K562 (cell line): ENCODE results near the gene SFN. TPM values are rescaled to one million over a fixed set of nuclear protein-coding genes. Genes with fewer than 3 reads are reported as not detected.

Source experiments
- BHLHE40 ChIP-seq: IDR thresholded peaks from 2 replicates; pipeline ENCODE4 v1.6.1; 2011; ENCODE audit warnings: low read length, improper control_type of control experiment
- COPS2 ChIP-seq: fragments of 450-650 bp; conservative IDR thresholded peaks from 2 replicates; pipeline ENCODE4 v1.6.1; 2016; ENCODE audit warnings: mild to moderate bottlenecking, moderate library complexity
- GATA2 ChIP-seq: sonication (generic); formaldehyde crosslinking; IDR thresholded peaks from 2 replicates; pipeline ENCODE4 v1.4.0; 2020; ENCODE audit warnings: mild to moderate bottlenecking, missing genetic modification reagents
- MAFG ChIP-seq: fragments of 450-650 bp; conservative IDR thresholded peaks from 2 replicates; pipeline ENCODE4 v1.6.1; 2016; ENCODE audit warnings: missing genetic modification characterization, missing compliant biosample characterization
- POLR2A ChIP-seq: fragments of 450-650 bp; conservative IDR thresholded peaks from 2 replicates; pipeline ENCODE4 v1.6.1; 2016
- POLR2H ChIP-seq: IDR thresholded peaks from 2 replicates; pipeline ENCODE4 v1.6.1; 2016; ENCODE audit warnings: missing genetic modification characterization, low read depth, mild to moderate bottlenecking, control low read depth, missing compliant biosample characterization, moderate library complexity
- PTTG1 ChIP-seq: fragments of 450-650 bp; IDR thresholded peaks from 2 replicates; pipeline ENCODE4 v1.6.1; 2016; ENCODE audit warnings: low read depth, mild to moderate bottlenecking, missing genetic modification characterization, missing compliant biosample characterization
- RBM14 ChIP-seq: fragments of 200-400 bp; formaldehyde crosslinking; IDR thresholded peaks from 2 replicates; pipeline ENCODE4 v1.6.1; 2018; ENCODE audit warnings: low read depth, mild to moderate bottlenecking, low read length, moderate library complexity, borderline replicate concordance; ENCODE audit not compliant: insufficient read depth
- RBM39 ChIP-seq: fragments of 200-400 bp; formaldehyde crosslinking; optimal IDR thresholded peaks from 2 replicates; pipeline ENCODE3; 2018; ENCODE audit warnings: low read depth, low read length
- RNF2 ChIP-seq: sonication (generic); IDR thresholded peaks from 2 replicates; pipeline ENCODE4 v1.6.1; 2016
- SIRT6 ChIP-seq: IDR thresholded peaks from one replicate; pipeline ENCODE4 v1.6.1; 2012; ENCODE audit warnings: low read depth, mild to moderate bottlenecking, control low read depth, inconsistent platforms, low read length, moderate library complexity
- SPI1 ChIP-seq: IDR thresholded peaks from 2 replicates; pipeline ENCODE4 v1.6.1; 2011; ENCODE audit warnings: low read depth, low read length, control low read depth, borderline replicate concordance
- SREBF1 ChIP-seq: fragments of 150-350 bp; IDR thresholded peaks from 2 replicates; pipeline ENCODE4 v1.6.1; 2014; ENCODE audit warnings: antibody characterized with exemption, low read depth, low read length, borderline replicate concordance
- STAG1 ChIP-seq: sonication (generic); formaldehyde crosslinking; IDR thresholded peaks from 2 replicates; pipeline ENCODE4 v1.5.0; 2020; ENCODE audit warnings: missing genetic modification reagents, borderline replicate concordance
- TCF7 ChIP-seq: sonication (generic); IDR thresholded peaks from 2 replicates; pipeline ENCODE4 v1.6.1; 2016; ENCODE audit warnings: antibody characterized with exemption, borderline replicate concordance
- TRIM25 ChIP-seq: fragments of 450-650 bp; IDR thresholded peaks from 2 replicates; pipeline ENCODE4 v1.7.0; 2016; ENCODE audit warnings: borderline replicate concordance
- UBTF ChIP-seq, 2 experiments: IDR thresholded peaks; 2 replicates each; pipeline ENCODE4 v1.6.1; 2012; ENCODE audit warnings: improper control_type of control experiment in 2 of 2, low read depth in 2 of 2, low read length in 2 of 2, borderline replicate concordance in 1 of 2
- USF1 ChIP-seq: sonication (generic); formaldehyde crosslinking; IDR thresholded peaks from 2 replicates; pipeline ENCODE4 v1.9.0; 2022; ENCODE audit warnings: mild to moderate bottlenecking, missing genetic modification reagents
- ZNF311 ChIP-seq: fragments of 250-450 bp; sonication (Bioruptor Pico); IDR thresholded peaks from 2 replicates; pipeline ENCODE4 v1.4.0; 2020; ENCODE audit warnings: mild to moderate bottlenecking, moderate library complexity
- ZNF444 ChIP-seq: fragments of 250-450 bp; sonication (Bioruptor Pico); IDR thresholded peaks from 2 replicates; pipeline ENCODE4 v1.4.0; 2020; ENCODE audit warnings: mild to moderate bottlenecking, moderate library complexity
- ZNF512 ChIP-seq: IDR thresholded peaks from 2 replicates; pipeline ENCODE4 v1.6.1; 2016; ENCODE audit warnings: missing genetic modification characterization, missing compliant biosample characterization
- ZNF76 ChIP-seq: fragments of 250-450 bp; sonication (Bioruptor Pico); IDR thresholded peaks from 2 replicates; pipeline ENCODE4 v1.4.0; 2020; ENCODE audit warnings: mild to moderate bottlenecking, moderate library complexity, borderline replicate concordance
- polyA plus RNA-seq, 8 experiments: library from polyadenylated mRNA; depleted of rRNA in 4 of 8; stranded (reverse) in 5 of 8; unstranded in 3 of 8; fragments of >200 nt; fragmentation: Nextera tagmentation in 2 of 8; fragmentation: Illumina TruSeq in 1 of 8; extraction: Ambion mirVana in 2 of 8; extraction: Trizol in 1 of 8; gene quantifications; 2 replicates each; pipeline versions ENCODE4 v1.2.1 to v1.2.3, GENCODE V29; 2011 to 2014; ENCODE audit warnings: inconsistent platforms in 1 of 8, missing spikeins in 1 of 8
- total RNA-seq, 7 experiments: library from RNA; depleted of rRNA in 6 of 7; stranded (reverse); fragments of >200 nt in 6 of 7; fragmentation: Illumina TruSeq in 2 of 7; extraction: Trizol in 2 of 7; gene quantifications; 2 replicates each; pipeline versions ENCODE4 v1.2.1 to v1.2.3, GENCODE V29; 2011 to 2021; ENCODE audit warnings: low replicate concordance in 1 of 7

SFN gene
- total and polyA plus RNA-seq, 9 of the 15 experiments (the other 6 are each of a cell fraction or from before 2014, with no cell fraction given), result 0.10 to 3.8 (median 2.0) TPM

- TF ChIP-seq TRIM25, result no peak
- TF ChIP-seq ZNF512 (tag), result no peak
- TF ChIP-seq RBM39, result no peak
- peak; percentile 70 for TF ChIP-seq USF1 (CRISPR knock-in tag)
- no peak for TF ChIP-seq ZNF444 (CRISPR knock-in tag)
- TF ChIP-seq SPI1, result no peak
- TF ChIP-seq BHLHE40, result peak; percentile 7; the same call in 1 of the 2 replicates
- no peak for TF ChIP-seq SIRT6
- no peak for TF ChIP-seq GATA2
- no peak for TF ChIP-seq ZNF311
- TF ChIP-seq RBM14, result 0 out of 2 replicates have a peak, but pooled peaks have one; percentile 61
- TF ChIP-seq SREBF1, result 0 out of 2 replicates have a peak, but pooled peaks have one; percentile 33
- peak; percentile 44 to 85; a peak in 3 of 4 replicates for TF ChIP-seq UBTF (IDR thresholded peaks at IDR 0.05; ENCODE audit: borderline replicate concordance in 1 of 2, low read depth in 2 of 2, low read length in 2 of 2)
- no peak for TF ChIP-seq COPS2
- TF ChIP-seq RNF2, result 0 out of 2 replicates have a peak, but pooled peaks have one; percentile 54
- no peak for TF ChIP-seq STAG1 (CRISPR knock-in tag)
- TF ChIP-seq POLR2A, result peak; percentile 97
- no peak for TF ChIP-seq TCF7
- no peak for TF ChIP-seq PTTG1
- no peak for TF ChIP-seq MAFG (tag)
- TF ChIP-seq POLR2H (tag), result peak; percentile 91
- no peak for TF ChIP-seq ZNF76
Measured at GRCh38 chr1:26864610-26865480, 1.9 kb downstream of the SFN start (continued).
